Cardiac muscle cell (in vitro differentiated cells and primary cell): ENCODE measurements around the gene TCEAL2. TPM values are rescaled to one million over a fixed set of nuclear protein-coding genes. Genes with fewer than 3 reads are reported as not detected.
"Not testable (repeated sequence)": the region's sequence is repeated elsewhere in the genome, so short reads cannot be mapped to it uniquely, and the experiment has no call there.

Experiments used
- DNase-seq, 2 donors: peaks; one replicate each; pipeline versions ENCODE4 v3.0.0 to v3.0.0-alpha.2; 2010 to 2017; ENCODE audit warnings: low read depth in 1 of 2, low spot score in 1 of 2
- H3K27ac ChIP-seq: fragments of 200-600 bp; sonication (generic); 2 replicates; pipeline ENCODE4 v1.5.1; 2016
- H3K27me3 ChIP-seq: fragments of 200-600 bp; sonication (generic); 2 replicates; pipeline ENCODE4 v1.6.0; 2016; ENCODE audit warnings: control low read depth
- H3K36me3 ChIP-seq: fragments of 200-600 bp; sonication (generic); 2 replicates; pipeline ENCODE4 v1.5.1; 2016; ENCODE audit warnings: control low read depth
- H3K4me1 ChIP-seq: fragments of 200-600 bp; sonication (generic); 2 replicates; pipeline ENCODE4 v1.8.1; 2017; ENCODE audit warnings: low read depth, mild to moderate bottlenecking, mixed run types
- H3K4me3 ChIP-seq: fragments of 200-600 bp; sonication (generic); 2 replicates; pipeline ENCODE4 v1.5.1; 2016; ENCODE audit warnings: mild to moderate bottlenecking
- H3K9me3 ChIP-seq: fragments of 200-600 bp; sonication (generic); 2 replicates; pipeline ENCODE4 v1.5.1; 2017; ENCODE audit warnings: low read depth, mild to moderate bottlenecking, control low read depth
- polyA plus RNA-seq: library from polyadenylated mRNA; unstranded; fragments of >200 nt; fragmentation: Nextera tagmentation; extraction: Ambion mirVana; gene quantifications from 2 replicates; pipeline ENCODE4 v1.2.1, GENCODE V29; 2016
- total RNA-seq: library from RNA; depleted of rRNA; stranded (reverse); fragments of >200 nt; gene quantifications from 2 replicates; pipeline ENCODE4 v1.2.3, GENCODE V29; 2016
- TF ChIP-seq, protein P1 (sequence below): IDR thresholded peaks from 2 replicates; pipeline ENCODE4 v1.5.1; 2012; ENCODE audit warnings: low read depth, mild to moderate bottlenecking, low read length

Gene TCEAL2
- 1.2 and 2.4 TPM in 2 replicates for total RNA-seq
- 4.5 and 6.4 TPM in 2 replicates for polyA plus RNA-seq

GRCh38 chrX:102125436-102125835 lies at the start of gene TCEAL2:
Gene TCEAL2 (plus strand): TSS chrX:102125679. CDS start chrX:102126831, 1,152 bp downstream.
- H3K9me3 ChIP-seq, H3K36me3 ChIP-seq, H3K27ac ChIP-seq, H3K4me1 ChIP-seq: not testable (repeated sequence)
- Histone ChIP-seq H3K4me3 (peak within 1 kb of the TSS; percentile 21), H3K27me3 (peaks cover 10% of the 10 kb centered on the region)
- peak; percentile 0 to 32 for DNase-seq

DNA sequence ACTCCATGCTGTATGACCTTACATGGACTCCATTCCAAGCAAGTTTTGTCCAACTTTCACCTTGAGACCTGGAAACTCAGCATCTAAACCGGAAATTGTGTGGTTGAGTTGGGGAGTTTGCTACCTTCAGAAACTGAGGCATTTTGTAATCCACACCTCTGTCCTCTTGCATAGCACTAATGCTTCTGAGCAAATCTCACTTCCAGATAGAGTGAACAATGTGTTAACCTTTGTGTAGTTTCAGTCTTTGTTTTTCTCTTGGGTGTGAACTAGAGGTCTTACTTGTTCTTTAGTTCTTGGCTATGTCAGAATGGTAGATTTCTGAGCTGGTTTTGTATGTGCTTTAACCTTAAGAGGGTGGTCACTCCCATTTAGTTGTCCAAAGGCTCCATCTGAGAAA lies 48.1 kb upstream of the TCEAL2 start:
- H3K4me3 ChIP-seq, result no peak overlapping the region
- no peaks in the 10 kb centered on the region for H3K36me3 ChIP-seq
- no peaks in the 10 kb centered on the region for H3K4me1 ChIP-seq
- TF ChIP-seq, protein P1, sequence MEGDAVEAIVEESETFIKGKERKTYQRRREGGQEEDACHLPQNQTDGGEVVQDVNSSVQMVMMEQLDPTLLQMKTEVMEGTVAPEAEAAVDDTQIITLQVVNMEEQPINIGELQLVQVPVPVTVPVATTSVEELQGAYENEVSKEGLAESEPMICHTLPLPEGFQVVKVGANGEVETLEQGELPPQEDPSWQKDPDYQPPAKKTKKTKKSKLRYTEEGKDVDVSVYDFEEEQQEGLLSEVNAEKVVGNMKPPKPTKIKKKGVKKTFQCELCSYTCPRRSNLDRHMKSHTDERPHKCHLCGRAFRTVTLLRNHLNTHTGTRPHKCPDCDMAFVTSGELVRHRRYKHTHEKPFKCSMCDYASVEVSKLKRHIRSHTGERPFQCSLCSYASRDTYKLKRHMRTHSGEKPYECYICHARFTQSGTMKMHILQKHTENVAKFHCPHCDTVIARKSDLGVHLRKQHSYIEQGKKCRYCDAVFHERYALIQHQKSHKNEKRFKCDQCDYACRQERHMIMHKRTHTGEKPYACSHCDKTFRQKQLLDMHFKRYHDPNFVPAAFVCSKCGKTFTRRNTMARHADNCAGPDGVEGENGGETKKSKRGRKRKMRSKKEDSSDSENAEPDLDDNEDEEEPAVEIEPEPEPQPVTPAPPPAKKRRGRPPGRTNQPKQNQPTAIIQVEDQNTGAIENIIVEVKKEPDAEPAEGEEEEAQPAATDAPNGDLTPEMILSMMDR, result no peak
- no peak for DNase-seq
- no peaks in the 10 kb centered on the region for H3K27me3 ChIP-seq
- no peaks in the 10 kb centered on the region for H3K9me3 ChIP-seq
- H3K27ac ChIP-seq, result no peak overlapping the region

- no peak for DNase-seq
Observed at GRCh38 chrX:102085706-102086105, 39.8 kb upstream of the TCEAL2 start.

GRCh38 chrX:102113367-102113766 lies 12.1 kb upstream of the TCEAL2 start:
- TF ChIP-seq, protein P1, result no peak
- H3K4me1 ChIP-seq, result no peaks in the 10 kb centered on the region
- H3K27ac ChIP-seq, result no peak overlapping the region
- H3K9me3 ChIP-seq, result no peaks in the 10 kb centered on the region
- no peak overlapping the region for H3K4me3 ChIP-seq
- H3K27me3 ChIP-seq, result no peaks in the 10 kb centered on the region
- H3K36me3 ChIP-seq, result no peaks in the 10 kb centered on the region
- DNase-seq, result no peak

More at GRCh38 chrX:102085706-102086105, 39.8 kb upstream of the TCEAL2 start:
- TF ChIP-seq, protein P1, result no peak
- Histone ChIP-seq H3K9me3 (no peaks in the 10 kb centered on the region), H3K27me3 (no peaks in the 10 kb centered on the region), H3K36me3 (no peaks in the 10 kb centered on the region), H3K4me3 (no peak overlapping the region), H3K27ac (no peak overlapping the region), H3K4me1 (no peaks in the 10 kb centered on the region)

DNA sequence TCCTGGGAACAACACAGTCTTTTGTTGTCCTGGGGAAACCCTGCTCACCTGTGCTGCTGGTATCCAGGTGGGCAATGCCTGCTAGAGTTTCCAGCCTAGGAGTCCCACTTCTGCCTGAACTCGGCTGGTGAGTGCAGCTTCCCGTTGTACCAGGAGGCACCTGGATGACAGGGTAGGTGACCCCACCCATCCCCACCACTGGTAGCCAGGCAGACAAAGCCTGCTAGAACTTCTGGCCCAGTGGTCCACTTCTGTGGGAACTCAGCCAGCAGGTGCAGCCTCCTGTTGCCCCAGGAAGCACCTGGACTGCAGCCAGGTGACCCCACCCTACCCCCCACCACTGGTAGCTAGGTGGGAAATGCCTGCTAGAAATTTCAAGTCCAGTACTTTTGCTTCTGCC lies 9.7 kb upstream of the TCEAL2 start:
- Histone ChIP-seq H3K4me3 (no peak overlapping the region), H3K9me3 (no peaks in the 10 kb centered on the region), H3K27me3 (no peaks in the 10 kb centered on the region), H3K4me1 (no peaks in the 10 kb centered on the region), H3K36me3 (no peaks in the 10 kb centered on the region), H3K27ac (no peak overlapping the region)
- no peak for DNase-seq
- TF ChIP-seq, protein P1, result no peak

DNA sequence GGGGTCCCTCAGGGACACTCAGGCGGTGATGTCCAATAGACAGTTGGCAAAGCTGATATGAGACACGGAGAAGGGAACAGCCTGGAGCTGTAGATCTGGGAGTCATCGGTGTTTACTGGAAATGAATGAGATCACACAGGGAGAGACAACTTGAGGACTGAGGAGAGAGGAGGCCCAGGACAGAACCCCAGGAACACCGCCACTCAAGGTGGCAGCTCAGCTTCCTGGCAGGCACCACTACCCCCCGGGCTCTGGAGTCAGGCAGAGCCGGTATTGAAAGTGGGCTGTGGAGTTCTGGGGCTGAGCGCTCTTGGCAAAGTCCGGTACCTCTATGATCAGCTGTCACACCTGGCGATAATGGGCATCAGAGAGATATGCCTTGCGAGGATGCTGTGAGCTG lies 465 bp upstream of the TCEAL2 start:
- H3K27ac ChIP-seq, H3K36me3 ChIP-seq, H3K9me3 ChIP-seq, H3K4me1 ChIP-seq, DNase-seq: not testable (repeated sequence)
- Histone ChIP-seq H3K27me3 (peaks cover 10% of the 10 kb centered on the region), H3K4me3 (peak overlapping the region; percentile 21)

DNA sequence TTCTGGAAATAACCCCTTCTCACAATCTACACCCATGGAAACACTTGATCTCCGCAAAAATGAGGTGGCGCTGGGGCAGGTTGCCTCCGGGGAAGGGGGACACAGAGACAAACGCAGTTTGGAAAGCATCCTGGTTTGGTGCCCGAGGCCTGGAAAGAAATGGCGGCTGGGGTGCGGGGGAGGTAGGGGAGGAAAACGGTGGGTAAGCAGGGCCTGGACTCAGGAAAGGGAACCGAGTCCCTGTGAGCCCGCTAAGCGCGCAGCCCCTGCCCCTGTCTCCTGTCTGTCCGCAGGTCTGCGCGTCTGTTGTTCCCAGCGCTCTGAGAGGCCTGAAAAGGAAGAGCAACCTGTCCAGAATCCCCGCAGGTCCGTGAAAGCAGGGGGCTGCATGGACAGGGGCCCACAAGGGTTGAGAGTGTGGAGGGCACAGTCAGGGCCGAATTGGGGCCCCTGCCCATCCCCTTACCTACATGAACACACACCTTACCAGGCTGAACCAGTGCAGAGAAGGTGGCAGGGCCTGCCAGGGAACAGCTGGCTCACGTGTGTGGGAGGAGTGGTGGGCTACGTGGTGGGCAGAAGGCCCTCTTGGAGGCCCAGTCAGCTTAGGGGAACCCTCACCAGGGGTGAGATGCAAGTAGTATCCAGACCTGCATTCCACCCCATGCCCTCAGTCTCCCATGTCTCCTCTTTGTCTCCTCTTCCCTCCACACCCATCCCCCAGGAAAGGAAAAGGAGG lies 770 bp downstream of the TCEAL2 start:
- H3K9me3 ChIP-seq, H3K36me3 ChIP-seq, H3K27ac ChIP-seq, H3K4me3 ChIP-seq, DNase-seq, H3K4me1 ChIP-seq: not testable (repeated sequence)
- H3K27me3 ChIP-seq, result peaks cover 10% of the 10 kb centered on the region
